ENCODE data around the gene STX18. TPM values are rescaled to one million over a fixed set of nuclear protein-coding genes. Genes with fewer than 3 reads are reported as not detected.

Gene STX18
- total and polyA plus RNA-seq, 2 donors (not counting 3 experiments of a cell fraction or from before 2014, with no cell fraction given): 30.7 to 31.2 TPM

GRCh38 chr4:4446434-4446833 is 95.4 kb downstream of the STX18 start:
- no peak for DNase-seq (ENCODE audit: low read depth, low spot score)
- intact Hi-C loops (cut with micrococcal nuclease) (no loop called here), dilution Hi-C loops (cut with MboI; ENCODE audit: extremely low pct_ligation_motif_present, low sequenced_read_pairs) (no loop called here)
- Histone ChIP-seq H3K27ac (ENCODE audit: insufficient read depth, low read depth, low read length) (no peak overlapping the region), H3K9me1 (replicated peaks; ENCODE audit: control insufficient read depth, extremely low read depth, insufficient read depth, low read length) (no peaks in the 10 kb centered on the region), H3K79me2 (ENCODE audit: control insufficient read depth, insufficient read depth, low read length) (no peaks in the 10 kb centered on the region), H3K9me3 (replicated peaks; ENCODE audit: control insufficient read depth, insufficient read depth, low read length) (no peaks in the 10 kb centered on the region), H3K9ac (replicated peaks; ENCODE audit: extremely low read depth, insufficient read depth, low read length) (no peak overlapping the region), H3K4me2 (ENCODE audit: insufficient read depth, low read length) (no peak overlapping the region), H3K36me3 (ENCODE audit: control insufficient read depth in 2 of 2, extremely low read depth in 1 of 2, insufficient read depth in 2 of 2, low read length in 2 of 2) (no peaks in the 10 kb centered on the region), H4K20me1 (replicated peaks; ENCODE audit: control insufficient read depth, extremely low read depth, insufficient read depth, low read length) (no peaks in the 10 kb centered on the region), H3K4me1 (ENCODE audit: control insufficient read depth, extremely low read depth, insufficient read depth, low read length) (peaks cover 3% of the 10 kb centered on the region), H2AFZ (ENCODE audit: low read depth, low read length) (no peak overlapping the region), H3K27me3 (ENCODE audit: control insufficient read depth in 2 of 2, insufficient read depth in 2 of 2, low read length in 2 of 2) (no peaks in the 10 kb centered on the region), H3K4me3 (replicated peaks in 1 of 3; ENCODE audit: insufficient read depth in 1 of 3, low read depth in 1 of 3, low read length in 3 of 3) (no peak overlapping the region)
- no peak for TF ChIP-seq CTCF (IDR thresholded peaks at IDR 0.05; ENCODE audit: extremely low read depth in 1 of 2, insufficient read depth in 1 of 2, low read depth in 1 of 2, low read length in 2 of 2)
- CTCF ChIA-PET: no interaction called here
- BruUV-seq (replicated peaks): no TSS peak
- POLR2A ChIA-PET: no interaction called here
- FAIRE-seq: no peak

GRCh38 chr4:4443821-4444220 is 98.0 kb downstream of the STX18 start:
- dilution Hi-C loops (cut with MboI; ENCODE audit: extremely low pct_ligation_motif_present, low sequenced_read_pairs): no loop called here
- POLR2A ChIA-PET: no interaction called here
- peaks cover 0 to 2% of the 10 kb centered on the region in 2 experiments for H3K36me3 ChIP-seq (ENCODE audit: control insufficient read depth in 2 of 2, extremely low read depth in 1 of 2, insufficient read depth in 2 of 2, low read length in 2 of 2)
- DNase-seq (ENCODE audit: low read depth, low spot score) (peak; percentile 4), FAIRE-seq (no peak)
- H3K9ac ChIP-seq (replicated peaks; ENCODE audit: extremely low read depth, insufficient read depth, low read length): no peak overlapping the region
- no peaks in the 10 kb centered on the region for H3K9me3 ChIP-seq (replicated peaks; ENCODE audit: control insufficient read depth, insufficient read depth, low read length)
- H3K4me3 ChIP-seq (replicated peaks in 1 of 3; ENCODE audit: insufficient read depth in 1 of 3, low read depth in 1 of 3, low read length in 3 of 3): no peak overlapping the region
- intact Hi-C loops (cut with micrococcal nuclease): no loop called here
- BruUV-seq (replicated peaks): no TSS peak
- peaks cover 3% of the 10 kb centered on the region for H3K4me1 ChIP-seq (ENCODE audit: control insufficient read depth, extremely low read depth, insufficient read depth, low read length)
- TF ChIP-seq EZH2 (IDR thresholded peaks at IDR 0.05; ENCODE audit: borderline replicate concordance, low read depth, low read length, severe bottlenecking) (no peak), POLR2AphosphoS5 (IDR thresholded peaks at IDR 0.05; ENCODE audit: insufficient read depth, low read depth, low read length) (no peak), CTCF (IDR thresholded peaks at IDR 0.05; ENCODE audit: extremely low read depth in 1 of 2, insufficient read depth in 1 of 2, low read depth in 1 of 2, low read length in 2 of 2) (no peak), POLR2A (IDR thresholded peaks at IDR 0.05; ENCODE audit: low read depth, low read length) (no peak), MYC (IDR thresholded peaks at IDR 0.05; ENCODE audit: low read depth, low read length) (no peak), GATA2 (IDR thresholded peaks at IDR 0.05; ENCODE audit: insufficient read depth, insufficient read length, low read depth, low read length) (no peak), FOS (IDR thresholded peaks at IDR 0.05; ENCODE audit: borderline replicate concordance, insufficient read depth, low read length) (no peak)
- no peak overlapping the region for H3K27ac ChIP-seq (ENCODE audit: insufficient read depth, low read depth, low read length)
- H4K20me1 ChIP-seq (replicated peaks; ENCODE audit: control insufficient read depth, extremely low read depth, insufficient read depth, low read length): peaks cover 2% of the 10 kb centered on the region
- no peak overlapping the region for H2AFZ ChIP-seq (ENCODE audit: low read depth, low read length)
- CTCF ChIA-PET: interaction anchor here (1.0 kb wide), 1 partner anchor 12 kb away, joined by 4 read pairs; no protein-coding TSS in a partner anchor
- no peaks in the 10 kb centered on the region for H3K79me2 ChIP-seq (ENCODE audit: control insufficient read depth, insufficient read depth, low read length)
- no peak overlapping the region for H3K4me2 ChIP-seq (ENCODE audit: insufficient read depth, low read length)
- no peaks in the 10 kb centered on the region for H3K9me1 ChIP-seq (replicated peaks; ENCODE audit: control insufficient read depth, extremely low read depth, insufficient read depth, low read length)
- H3K27me3 ChIP-seq (ENCODE audit: control insufficient read depth in 2 of 2, insufficient read depth in 2 of 2, low read length in 2 of 2): no peaks in the 10 kb centered on the region
